Adrenal gland (tissue), 12 donors: ENCODE measurements around the gene MYO7A. TPM values are rescaled to one million over a fixed set of nuclear protein-coding genes. Genes with fewer than 3 reads are reported as not detected.

ENCODE experiments used
- DNase-seq, 7 donors: peaks; one replicate each; pipeline ENCODE4 v3.0.0-alpha.2; 2019 to 2020
- H3K27ac ChIP-seq, 5 donors: fragments of 200-600 bp; sonication (generic) in 4 of 5; 1 replicate in 3 of 5; 2 replicates in 2 of 5; pipeline versions ENCODE4 v1.5.1 to v1.8.0; 2016 to 2020; ENCODE audit warnings: mild to moderate bottlenecking in 1 of 5
- H3K27me3 ChIP-seq: fragments of 200-600 bp; 2 replicates; pipeline ENCODE4 v1.8.0; 2021
- H3K36me3 ChIP-seq, 2 donors: fragments of 200-600 bp; replicated peaks in 1 of 2; 1 replicate in 1 of 2; 2 replicates in 1 of 2; pipeline versions ENCODE4 v1.5.1 to v1.8.0; 2018 to 2022
- H3K4me1 ChIP-seq, 2 donors: fragments of 200-600 bp; replicated peaks in 1 of 2; 1 replicate in 1 of 2; 2 replicates in 1 of 2; pipeline versions ENCODE4 v1.5.1 to v1.8.0; 2018 to 2021
- H3K4me3 ChIP-seq, 4 donors: fragments of 200-600 bp; sonication (generic) in 3 of 4; one replicate each; pipeline ENCODE4 v1.5.1; 2016 to 2018
- H3K9me3 ChIP-seq, 3 donors: fragments of 200-600 bp; sonication (generic) in 1 of 3; replicated peaks in 1 of 3; 1 replicate in 2 of 3; 2 replicates in 1 of 3; pipeline versions ENCODE4 v1.5.1 to v1.8.0; 2016 to 2021
- POLR2A ChIP-seq, 2 donors: fragments of 450-650 bp; IDR thresholded peaks; one replicate each; pipeline ENCODE4 v1.6.1; 2017; ENCODE audit warnings: antibody characterized with exemption in 2 of 2, mild to moderate bottlenecking in 2 of 2, moderate library complexity in 1 of 2
- WGBS, 4 donors: extraction: QIAGEN DNeasy Blood & Tissue Kit in 2 of 4; methylation state at CpG; one replicate each; pipeline versions ENCODE4 v1.1.5 to v1.1.7; 2013 to 2017; 5-methylcytosine and 5-hydroxymethylcytosine counted together
- intact Hi-C, 2 donors: fragments of 100-400 bp; cut with DNase I; formaldehyde crosslinking; loops; one replicate each; pipeline versions ENCODE4 v1.14.1 to v1.15.0; 2022 to 2023
- polyA plus RNA-seq, 3 donors: library from polyadenylated mRNA; stranded (reverse); fragments of 200-250 nt in 2 of 3; fragments of 350-450 nt in 1 of 3; fragmentation: Illumina TruSeq in 1 of 3; extraction: RNeasy Lipid Tissue Mini Kit (QIAGEN cat#74804) in 1 of 3; gene quantifications; one replicate each; pipeline ENCODE4 v1.2.3, GENCODE V29; 2013 to 2014
- total RNA-seq, 9 donors: library from RNA; depleted of rRNA in 4 of 9; stranded (reverse); fragments of >200 nt in 4 of 9; fragments of 120-200 nt in 1 of 9; fragmentation: NEBNext Ultra II Directional in 1 of 9; extraction: Animal tissue kit (Norgen Biotek cat#: 25700) in 1 of 9; gene quantifications; one replicate each; pipeline versions ENCODE4 v1.1.0 to v1.2.4, GENCODE V29; 2013 to 2023
- TF ChIP-seq, protein P1 (sequence below), 6 experiments: fragments of 450-650 bp in 4 of 6; fragments of 200-600 bp in 2 of 6; sonication (generic) in 1 of 6; IDR thresholded peaks; 1 replicate in 5 of 6; 2 replicates in 1 of 6; pipeline versions ENCODE4 v1.5.1 to v1.8.0; 2016 to 2021; ENCODE audit warnings: antibody characterized with exemption in 6 of 6, mild to moderate bottlenecking in 2 of 6, moderate library complexity in 1 of 6
- donor health status: healthy with polysubstance abuse.
- donor health status: Bipolar disorder and iron deficiency.
- donor health status: DM: yes; HTN: yes; CAD: no.
- donor health status: DM: no; HTN: no; CAD: no.
- donor health status: DM: no; HTN: no; CAD: no.
- donor health status: DM: yes; HTN: yes; CAD: no.

MYO7A gene
- total and polyA plus RNA-seq, 12 donors: 5.5 to 175 (median 91.6) TPM

DNA sequence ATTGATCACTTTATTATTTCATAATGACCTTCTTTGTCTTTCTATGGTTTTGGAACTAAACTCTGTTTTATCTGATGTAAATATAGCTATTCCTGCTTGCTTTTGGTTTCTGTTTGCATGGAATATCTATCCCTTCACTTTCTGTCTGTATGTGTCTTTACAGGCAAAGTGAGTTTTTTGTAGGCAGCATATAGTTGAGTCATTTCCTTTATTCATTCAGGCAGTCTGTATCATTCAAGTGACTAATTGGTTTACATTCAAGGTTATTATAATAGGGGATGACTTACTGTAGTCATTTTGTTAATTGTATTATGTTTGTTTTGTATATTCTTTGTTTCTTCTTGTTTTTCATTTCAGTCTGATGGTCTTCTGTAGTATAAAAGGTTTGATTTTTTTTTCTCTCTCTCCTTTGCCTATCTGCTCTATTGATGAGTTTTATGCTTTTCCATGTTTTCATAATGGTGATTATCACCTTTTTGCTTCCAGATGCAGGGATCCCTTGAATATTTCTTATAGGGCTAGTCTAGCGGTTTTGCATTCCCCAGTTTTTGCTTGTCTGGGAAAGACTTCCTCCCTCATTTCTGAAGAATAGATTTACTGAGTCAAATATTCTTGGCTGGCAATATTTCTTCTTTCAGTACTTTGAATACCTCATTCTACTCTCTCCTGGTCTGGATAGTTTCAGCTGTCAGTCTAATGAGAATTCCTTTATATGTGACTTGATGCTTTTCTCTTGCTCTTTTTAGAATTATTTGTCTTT lies 123.0 kb downstream of the MYO7A start:
- intact Hi-C loops: no loop called here
- Histone ChIP-seq H3K27ac (no peak overlapping the region), H3K27me3 (no peaks in the 10 kb centered on the region), H3K4me3 (no peak overlapping the region), H3K36me3 (no peaks in the 10 kb centered on the region), H3K4me1 (no peaks in the 10 kb centered on the region), H3K9me3 (no peaks in the 10 kb centered on the region)
- 88 to 99% (median 94%) methylated on average over 1 of the region's 1 CpG for WGBS, 4 donors
- TF ChIP-seq, protein P1, sequence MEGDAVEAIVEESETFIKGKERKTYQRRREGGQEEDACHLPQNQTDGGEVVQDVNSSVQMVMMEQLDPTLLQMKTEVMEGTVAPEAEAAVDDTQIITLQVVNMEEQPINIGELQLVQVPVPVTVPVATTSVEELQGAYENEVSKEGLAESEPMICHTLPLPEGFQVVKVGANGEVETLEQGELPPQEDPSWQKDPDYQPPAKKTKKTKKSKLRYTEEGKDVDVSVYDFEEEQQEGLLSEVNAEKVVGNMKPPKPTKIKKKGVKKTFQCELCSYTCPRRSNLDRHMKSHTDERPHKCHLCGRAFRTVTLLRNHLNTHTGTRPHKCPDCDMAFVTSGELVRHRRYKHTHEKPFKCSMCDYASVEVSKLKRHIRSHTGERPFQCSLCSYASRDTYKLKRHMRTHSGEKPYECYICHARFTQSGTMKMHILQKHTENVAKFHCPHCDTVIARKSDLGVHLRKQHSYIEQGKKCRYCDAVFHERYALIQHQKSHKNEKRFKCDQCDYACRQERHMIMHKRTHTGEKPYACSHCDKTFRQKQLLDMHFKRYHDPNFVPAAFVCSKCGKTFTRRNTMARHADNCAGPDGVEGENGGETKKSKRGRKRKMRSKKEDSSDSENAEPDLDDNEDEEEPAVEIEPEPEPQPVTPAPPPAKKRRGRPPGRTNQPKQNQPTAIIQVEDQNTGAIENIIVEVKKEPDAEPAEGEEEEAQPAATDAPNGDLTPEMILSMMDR (IDR thresholded peaks at IDR 0.05): no peak
- TF ChIP-seq POLR2A (IDR thresholded peaks at IDR 0.05): no peak
- DNase-seq: no peak

DNA sequence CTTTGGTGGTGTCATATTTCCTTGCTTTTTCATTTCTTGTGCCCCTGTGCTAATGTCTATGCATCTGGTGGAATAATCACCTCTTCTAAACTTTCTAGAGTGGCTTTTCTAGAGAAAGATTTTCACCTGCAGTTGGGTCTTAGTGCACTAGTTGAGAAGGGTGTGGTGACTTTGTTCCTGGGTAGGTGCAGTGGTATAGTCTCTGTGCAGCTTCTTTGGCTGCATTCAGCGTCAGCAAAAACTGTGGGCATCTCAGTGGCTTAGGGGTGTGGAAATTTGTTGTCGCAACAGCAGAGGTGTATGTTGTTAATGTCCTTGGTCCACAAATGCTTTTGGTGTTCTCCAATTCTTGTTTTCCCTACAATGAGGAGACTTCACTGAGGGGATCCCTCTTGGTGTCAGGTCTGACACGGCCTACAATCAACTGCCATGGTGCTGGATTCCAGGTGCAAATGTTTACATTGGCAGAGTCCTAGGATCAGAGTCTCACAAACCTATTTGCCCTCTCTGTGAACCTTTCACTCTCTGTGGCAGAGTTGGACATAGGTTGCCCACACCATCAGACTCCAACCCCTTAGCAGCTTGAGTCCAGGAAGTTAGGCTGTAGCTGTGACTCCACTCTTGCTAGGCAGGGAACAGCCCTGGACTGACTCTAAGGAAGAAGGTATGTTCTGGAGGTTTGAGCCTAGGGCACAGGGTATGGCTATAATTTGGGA lies 124.7 kb downstream of the MYO7A start:
- no peak for DNase-seq
- TF ChIP-seq POLR2A (IDR thresholded peaks at IDR 0.05): no peak
- TF ChIP-seq, protein P1 (IDR thresholded peaks at IDR 0.05): no peak
- intact Hi-C loops: no loop called here
- H3K36me3 ChIP-seq: no peaks in the 10 kb centered on the region
- H3K4me1 ChIP-seq: no peaks in the 10 kb centered on the region
- no peak overlapping the region for H3K4me3 ChIP-seq
- H3K27me3 ChIP-seq: no peaks in the 10 kb centered on the region
- no peak overlapping the region for H3K27ac ChIP-seq
- 83 to 96% (median 91%) methylated on average over 3 of the region's 3 CpGs for WGBS, 4 donors
- no peaks in the 10 kb centered on the region for H3K9me3 ChIP-seq

DNA sequence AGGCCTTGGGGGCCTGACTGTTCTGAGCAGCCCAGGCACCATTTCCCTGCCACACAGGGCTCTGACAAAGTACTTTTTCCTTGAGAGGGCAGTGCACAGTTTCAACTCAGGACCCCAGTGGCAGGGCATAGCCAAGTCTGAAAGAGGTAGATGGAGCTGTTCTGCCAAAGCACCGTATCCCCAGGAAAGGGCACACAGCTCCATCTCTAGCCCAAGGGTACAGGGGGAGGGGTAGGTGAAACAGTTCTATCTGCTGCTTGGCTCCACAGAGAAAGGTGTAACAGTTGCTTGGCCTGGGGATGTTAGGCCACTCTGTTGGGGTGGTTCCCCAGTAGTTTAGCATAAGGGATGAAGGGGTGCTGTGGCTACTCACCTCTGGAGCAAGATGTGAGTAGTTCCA lies 125.6 kb downstream of the MYO7A start:
- Histone ChIP-seq H3K4me1 (no peaks in the 10 kb centered on the region), H3K27ac (no peak overlapping the region), H3K36me3 (no peaks in the 10 kb centered on the region), H3K27me3 (no peaks in the 10 kb centered on the region), H3K4me3 (no peak overlapping the region), H3K9me3 (no peaks in the 10 kb centered on the region)
- TF ChIP-seq POLR2A (IDR thresholded peaks at IDR 0.05): no peak
- intact Hi-C loops: no loop called here
- no peak for DNase-seq
- WGBS, 4 donors: 93 to 100% (median 96%) methylated on average over 1 of the region's 1 CpG; no CpG with 5 or more reads in 1 of the 4 donors

DNA sequence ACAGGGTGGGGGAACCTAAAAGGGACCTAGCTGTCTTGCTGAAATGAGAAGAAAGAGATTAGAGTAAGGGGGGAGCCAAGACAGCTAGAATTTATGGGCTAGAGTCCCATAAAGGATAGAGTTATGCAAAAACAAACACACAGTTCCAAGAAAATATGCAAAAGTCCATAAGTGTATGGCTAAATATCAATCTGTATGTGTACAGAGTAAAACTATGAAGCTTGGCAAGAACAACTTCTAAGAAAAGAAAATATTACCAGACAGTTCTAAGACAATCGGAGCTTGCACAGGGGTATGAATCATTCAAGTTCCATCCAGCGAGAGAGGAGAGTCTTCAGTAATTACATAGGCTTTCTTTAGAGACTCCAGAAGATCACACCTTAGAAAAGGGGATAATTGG lies 131.6 kb downstream of the MYO7A start:
- intact Hi-C loops: no loop called here
- no peaks in the 10 kb centered on the region for H3K36me3 ChIP-seq
- peaks cover 0 to 14% (median 10%) of the 10 kb centered on the region in 3 donors for H3K9me3 ChIP-seq
- H3K4me3 ChIP-seq: no peak overlapping the region
- no peak for DNase-seq
- H3K27me3 ChIP-seq: no peaks in the 10 kb centered on the region
- no peak overlapping the region for H3K27ac ChIP-seq
- no peaks in the 10 kb centered on the region for H3K4me1 ChIP-seq
- WGBS, 4 donors: 47 to 75% (median 72%) methylated on average over 2 of the region's 2 CpGs
- no peak for TF ChIP-seq POLR2A (IDR thresholded peaks at IDR 0.05)
- TF ChIP-seq, protein P1 (IDR thresholded peaks at IDR 0.05): no peak
